ENCODE results near the gene UNC93A. TPM values are rescaled to one million over a fixed set of nuclear protein-coding genes. Genes with fewer than 3 reads are reported as not detected.
"Not testable (repeated sequence)": the region's sequence is repeated elsewhere in the genome, so short reads cannot be mapped to it uniquely, and the experiment has no call there.

The UNC93A gene
- total and polyA plus RNA-seq, 9 donors: 0.39 to 2.8 TPM; not detected in 7

DNA sequence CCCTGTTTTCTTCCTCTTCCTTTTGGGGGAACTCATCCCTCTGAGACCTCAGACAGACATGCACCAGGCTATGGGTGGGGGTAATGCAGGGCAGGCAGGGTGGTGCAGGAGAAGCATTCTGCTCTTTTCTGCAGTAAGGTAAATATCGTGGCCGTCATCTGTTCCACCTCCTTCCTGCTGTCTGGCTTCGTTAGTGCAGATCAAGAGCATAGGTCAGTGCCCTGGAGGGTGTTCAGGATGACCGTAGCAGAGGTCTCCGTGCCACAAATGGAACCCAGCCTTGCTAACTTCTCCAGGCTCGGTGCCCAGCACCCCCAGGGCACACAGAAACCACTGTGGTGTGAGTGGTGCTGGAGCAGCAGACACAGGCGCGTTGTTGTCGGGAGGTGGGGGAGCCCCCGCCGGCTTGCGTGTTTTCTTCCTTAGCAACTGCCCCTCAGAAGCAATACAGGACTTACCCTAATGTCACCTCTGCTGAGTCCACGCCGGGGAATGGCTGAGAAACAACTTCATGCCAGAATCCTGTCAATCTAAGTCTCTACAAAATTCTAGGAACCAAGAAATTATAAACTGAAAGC is 42.1 kb upstream of the UNC93A start:
- 59% methylated on average over 6 of the region's 14 CpGs for WGBS (ENCODE audit: insufficient coverage)
- not testable (repeated sequence) for H3K36me3 ChIP-seq (ENCODE audit: control insufficient read depth, insufficient read depth, low read length); DNase-seq; H3K27ac ChIP-seq (ENCODE audit: low read length); H3K27me3 ChIP-seq (ENCODE audit: control insufficient read depth, insufficient read depth, low read length); H3K4me3 ChIP-seq (ENCODE audit: low read length); H3K9me3 ChIP-seq (replicated peaks; ENCODE audit: control insufficient read depth, low read depth, low read length)
- peaks cover 20% of the 10 kb centered on the region for H3K4me1 ChIP-seq (ENCODE audit: control insufficient read depth, insufficient read depth, low read length)

DNA sequence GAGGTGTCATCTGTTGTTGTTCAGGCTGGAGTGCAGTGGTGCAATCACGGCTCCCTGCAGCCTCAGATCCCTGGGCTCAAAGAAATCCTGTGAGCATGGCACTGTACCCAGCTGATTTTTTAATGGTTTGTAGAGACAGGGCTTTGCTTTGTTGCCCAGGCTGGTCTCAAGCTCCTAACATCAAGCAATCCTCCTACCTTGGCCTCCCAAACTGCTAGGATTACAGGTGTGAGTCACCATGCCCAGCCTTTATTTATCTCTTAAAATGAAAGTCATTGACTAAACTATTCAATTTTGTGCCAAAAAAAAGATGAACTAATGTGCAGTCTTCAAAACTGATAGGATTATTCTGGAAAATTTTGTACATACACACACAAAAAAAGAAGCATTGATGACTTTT is 38.8 kb upstream of the UNC93A start:
- H3K27me3 ChIP-seq (ENCODE audit: control insufficient read depth, insufficient read depth, low read length): no peaks in the 10 kb centered on the region
- no peak overlapping the region for H3K27ac ChIP-seq (ENCODE audit: low read length)
- H3K36me3 ChIP-seq (ENCODE audit: control insufficient read depth, insufficient read depth, low read length): no peaks in the 10 kb centered on the region
- DNase-seq: no peak
- whole genome bisulfite sequencing (ENCODE audit: insufficient coverage): 83% methylated on average over 1 of the region's 1 CpG
- no peaks in the 10 kb centered on the region for H3K9me3 ChIP-seq (replicated peaks; ENCODE audit: control insufficient read depth, low read depth, low read length)
- no peak overlapping the region for H3K4me3 ChIP-seq (ENCODE audit: low read length)
- H3K4me1 ChIP-seq (ENCODE audit: control insufficient read depth, insufficient read depth, low read length): no peaks in the 10 kb centered on the region

DNA sequence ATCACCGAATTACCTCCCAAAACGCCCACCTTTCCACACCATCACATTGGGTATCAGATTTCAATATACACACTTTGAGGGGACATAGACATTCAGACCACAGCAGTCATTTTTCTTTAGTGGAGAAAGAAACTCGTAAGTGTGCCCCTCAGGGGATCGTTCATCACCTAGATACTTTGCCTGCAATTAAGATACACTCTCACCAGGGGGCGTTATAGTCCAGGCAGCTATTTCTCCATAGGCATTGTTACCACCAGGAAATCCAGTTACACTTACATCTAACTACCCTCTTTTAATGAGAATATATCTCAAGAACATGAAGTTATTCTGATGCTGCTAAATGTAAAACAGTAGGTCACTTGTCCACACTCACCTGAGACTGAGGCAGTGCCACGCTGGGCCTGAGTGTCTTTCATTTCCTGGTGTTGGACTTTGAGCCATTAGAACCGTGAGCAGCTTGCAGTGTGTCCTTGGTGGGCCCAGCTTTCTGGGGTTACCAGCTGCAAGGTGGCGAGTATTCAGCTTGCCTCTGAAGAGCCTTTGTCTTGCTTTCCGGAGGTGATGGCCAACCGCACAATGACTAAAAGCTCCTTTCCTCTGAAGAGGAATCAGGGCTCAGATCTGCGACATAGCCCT is 35.1 kb upstream of the UNC93A start:
- H3K9me3 ChIP-seq (replicated peaks; ENCODE audit: control insufficient read depth, low read depth, low read length): no peaks in the 10 kb centered on the region
- no peak for DNase-seq
- H3K4me3 ChIP-seq (ENCODE audit: low read length): no peak overlapping the region
- no peak overlapping the region for H3K27ac ChIP-seq (ENCODE audit: low read length)
- WGBS (ENCODE audit: insufficient coverage): 82% methylated on average over 5 of the region's 11 CpGs
- H3K27me3 ChIP-seq (ENCODE audit: control insufficient read depth, insufficient read depth, low read length): no peaks in the 10 kb centered on the region
- no peaks in the 10 kb centered on the region for H3K4me1 ChIP-seq (ENCODE audit: control insufficient read depth, insufficient read depth, low read length)
- no peaks in the 10 kb centered on the region for H3K36me3 ChIP-seq (ENCODE audit: control insufficient read depth, insufficient read depth, low read length)

DNA sequence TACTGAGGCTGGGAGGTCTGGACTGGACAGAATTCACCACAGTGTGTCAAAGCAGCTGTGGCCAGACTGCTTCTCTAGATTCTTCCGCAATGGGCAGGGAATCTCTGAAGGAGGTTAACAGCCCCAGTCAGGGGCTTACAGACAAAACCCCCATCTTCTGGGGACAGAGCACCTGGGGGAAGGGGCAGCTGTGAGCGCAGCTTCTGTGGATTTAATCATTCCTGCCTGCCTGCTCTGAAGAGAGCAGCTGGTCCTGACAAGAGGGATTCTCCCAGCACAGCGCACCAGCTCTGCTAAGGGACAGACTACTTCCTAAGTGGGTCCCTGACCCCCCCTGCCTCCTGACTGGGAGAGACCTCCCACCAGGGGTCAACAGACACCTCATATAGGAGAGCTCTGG is 32.5 kb upstream of the UNC93A start:
- no peaks in the 10 kb centered on the region for H3K36me3 ChIP-seq (ENCODE audit: control insufficient read depth, insufficient read depth, low read length)
- 75% methylated on average over 3 of the region's 3 CpGs for WGBS (ENCODE audit: insufficient coverage)
- H3K4me3 ChIP-seq (ENCODE audit: low read length): no peak overlapping the region
- H3K4me1 ChIP-seq (ENCODE audit: control insufficient read depth, insufficient read depth, low read length): no peaks in the 10 kb centered on the region
- H3K27me3 ChIP-seq (ENCODE audit: control insufficient read depth, insufficient read depth, low read length): no peaks in the 10 kb centered on the region
- H3K27ac ChIP-seq (ENCODE audit: low read length): no peak overlapping the region
- DNase-seq: no peak
- no peaks in the 10 kb centered on the region for H3K9me3 ChIP-seq (replicated peaks; ENCODE audit: control insufficient read depth, low read depth, low read length)

DNA sequence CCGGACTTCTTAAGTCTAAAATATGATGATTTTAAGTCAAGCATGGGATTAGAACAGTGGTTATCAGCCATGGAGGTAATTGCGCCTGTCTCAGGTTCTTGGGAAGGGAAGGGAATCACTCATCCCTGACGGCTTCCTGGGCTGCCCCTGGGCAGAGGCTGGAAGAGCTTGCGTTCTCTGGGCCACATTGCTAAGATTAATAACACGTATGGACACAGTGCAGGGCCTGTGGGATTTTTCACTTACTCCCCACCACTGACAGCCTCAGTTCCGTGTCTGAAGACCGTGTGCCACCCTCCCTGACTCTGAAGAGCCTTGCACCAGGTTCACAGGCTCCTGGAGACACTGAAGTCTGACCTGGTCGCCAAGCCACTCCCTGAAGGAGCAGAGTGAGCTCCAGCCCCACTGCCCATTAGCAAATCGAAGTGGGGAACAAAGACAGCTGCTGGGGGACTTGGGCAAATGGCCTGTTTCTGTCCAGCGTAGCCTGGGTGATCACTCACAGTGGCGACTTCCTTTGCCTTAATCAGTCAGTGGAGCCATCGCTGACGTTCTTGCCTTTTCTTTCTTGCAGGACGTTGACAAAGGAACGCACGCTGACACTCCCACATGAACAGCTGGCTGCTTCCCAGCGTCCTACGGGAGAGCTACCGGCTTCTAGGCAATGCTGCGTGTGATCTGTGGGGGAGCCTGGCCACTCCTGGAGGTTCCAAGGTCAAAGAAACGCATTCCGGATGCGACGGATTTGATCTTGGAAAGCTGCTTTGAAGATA is 24.9 kb upstream of the UNC93A start:
- H3K36me3 ChIP-seq (ENCODE audit: control insufficient read depth, insufficient read depth, low read length); H3K9me3 ChIP-seq (replicated peaks; ENCODE audit: control insufficient read depth, low read depth, low read length); H3K4me1 ChIP-seq (ENCODE audit: control insufficient read depth, insufficient read depth, low read length); DNase-seq; H3K27ac ChIP-seq (ENCODE audit: low read length); H3K4me3 ChIP-seq (ENCODE audit: low read length); H3K27me3 ChIP-seq (ENCODE audit: control insufficient read depth, insufficient read depth, low read length): not testable (repeated sequence)
- WGBS (ENCODE audit: insufficient coverage): 26% methylated on average over 2 of the region's 24 CpGs

DNA sequence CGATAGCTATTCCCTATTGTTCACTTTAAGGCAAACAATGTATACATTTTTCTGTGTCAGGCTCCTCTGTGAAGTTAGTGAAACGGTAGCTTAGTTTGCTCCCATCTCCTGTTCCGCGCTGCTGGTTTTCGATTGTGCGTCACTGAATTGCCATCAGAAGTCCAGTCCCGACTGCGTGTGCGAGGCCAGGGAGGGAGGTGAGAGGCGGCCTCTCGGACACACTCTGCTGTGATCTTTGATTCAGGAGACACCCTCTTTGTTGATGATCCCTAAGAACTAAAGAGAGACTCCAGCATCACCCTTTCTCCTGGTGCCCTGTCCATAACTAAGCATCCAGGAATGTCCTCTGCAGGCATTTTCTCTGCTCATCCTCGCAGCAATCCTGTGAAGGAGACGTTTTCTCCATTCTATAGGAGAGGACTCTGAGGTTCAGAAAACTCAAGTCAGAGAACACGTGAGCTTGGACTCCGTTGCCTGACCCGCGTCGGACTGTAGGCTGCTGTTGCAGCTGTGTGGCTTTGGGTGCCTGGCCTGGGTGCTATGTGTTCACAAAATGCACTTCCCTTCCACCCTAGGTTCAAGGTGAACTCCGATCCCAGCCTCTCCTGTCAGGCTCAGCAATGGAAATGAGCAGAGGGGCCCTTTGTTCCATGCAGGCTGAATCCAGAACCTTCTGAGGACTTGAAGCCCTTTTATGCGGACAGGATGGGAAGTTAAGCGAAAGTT is 24.1 kb upstream of the UNC93A start:
- H3K27ac ChIP-seq (ENCODE audit: low read length): no peak overlapping the region
- no peaks in the 10 kb centered on the region for H3K9me3 ChIP-seq (replicated peaks; ENCODE audit: control insufficient read depth, low read depth, low read length)
- no peak overlapping the region for H3K4me3 ChIP-seq (ENCODE audit: low read length)
- H3K27me3 ChIP-seq (ENCODE audit: control insufficient read depth, insufficient read depth, low read length): no peaks in the 10 kb centered on the region
- no peaks in the 10 kb centered on the region for H3K36me3 ChIP-seq (ENCODE audit: control insufficient read depth, insufficient read depth, low read length)
- peaks cover 2% of the 10 kb centered on the region for H3K4me1 ChIP-seq (ENCODE audit: control insufficient read depth, insufficient read depth, low read length)
- DNase-seq: no peak
- WGBS (ENCODE audit: insufficient coverage): 87% methylated on average over 12 of the region's 21 CpGs

DNA sequence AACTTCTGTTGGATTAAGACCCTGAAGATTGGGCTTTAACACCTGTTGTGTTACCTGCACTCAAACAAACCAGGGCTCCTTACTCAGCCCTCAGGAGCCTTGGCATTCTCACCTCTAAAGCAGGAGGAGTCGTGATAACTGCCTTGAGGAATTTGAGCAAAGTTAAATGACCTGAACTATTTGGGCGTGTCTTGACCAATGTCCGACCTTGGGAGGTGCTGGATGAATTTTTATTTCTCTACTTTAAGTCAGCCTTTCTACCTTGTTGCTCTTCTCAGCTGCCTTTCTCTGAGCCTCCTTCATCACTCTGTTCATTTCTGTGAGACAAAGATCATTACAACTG is 23.6 kb upstream of the UNC93A start:
- H3K9me3 ChIP-seq (replicated peaks; ENCODE audit: control insufficient read depth, low read depth, low read length); H3K4me3 ChIP-seq (ENCODE audit: low read length); H3K27me3 ChIP-seq (ENCODE audit: control insufficient read depth, insufficient read depth, low read length); H3K4me1 ChIP-seq (ENCODE audit: control insufficient read depth, insufficient read depth, low read length); H3K36me3 ChIP-seq (ENCODE audit: control insufficient read depth, insufficient read depth, low read length); DNase-seq; H3K27ac ChIP-seq (ENCODE audit: low read length): not testable (repeated sequence)
- WGBS (ENCODE audit: insufficient coverage): no CpG with 5 or more reads among the region's 3 CpGs

DNA sequence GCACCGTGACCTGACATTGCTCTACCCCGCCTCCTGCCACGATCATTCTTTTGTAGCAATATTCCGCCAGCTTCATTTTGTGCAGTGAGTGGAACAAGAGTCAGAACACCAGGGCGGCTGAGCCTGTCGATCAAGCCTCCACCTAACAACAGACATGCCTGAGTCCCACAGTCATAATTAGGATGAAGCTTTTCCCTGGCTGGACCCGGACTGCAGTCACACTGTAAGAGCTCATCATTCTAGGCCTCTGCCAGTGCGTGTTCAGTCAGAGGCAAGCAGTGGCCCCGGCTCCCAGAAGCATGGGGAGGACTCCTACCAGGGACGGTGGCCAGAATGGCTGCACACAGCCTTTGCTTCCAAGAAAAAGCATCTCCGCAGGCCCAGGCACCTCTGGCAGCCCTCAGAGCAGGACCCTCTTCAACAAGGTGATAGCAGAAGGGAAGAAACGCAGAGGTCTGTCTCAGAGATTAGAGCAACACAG is 23.2 kb upstream of the UNC93A start:
- WGBS (ENCODE audit: insufficient coverage): 88% methylated on average over 8 of the region's 12 CpGs
- DNase-seq: no peak

DNA sequence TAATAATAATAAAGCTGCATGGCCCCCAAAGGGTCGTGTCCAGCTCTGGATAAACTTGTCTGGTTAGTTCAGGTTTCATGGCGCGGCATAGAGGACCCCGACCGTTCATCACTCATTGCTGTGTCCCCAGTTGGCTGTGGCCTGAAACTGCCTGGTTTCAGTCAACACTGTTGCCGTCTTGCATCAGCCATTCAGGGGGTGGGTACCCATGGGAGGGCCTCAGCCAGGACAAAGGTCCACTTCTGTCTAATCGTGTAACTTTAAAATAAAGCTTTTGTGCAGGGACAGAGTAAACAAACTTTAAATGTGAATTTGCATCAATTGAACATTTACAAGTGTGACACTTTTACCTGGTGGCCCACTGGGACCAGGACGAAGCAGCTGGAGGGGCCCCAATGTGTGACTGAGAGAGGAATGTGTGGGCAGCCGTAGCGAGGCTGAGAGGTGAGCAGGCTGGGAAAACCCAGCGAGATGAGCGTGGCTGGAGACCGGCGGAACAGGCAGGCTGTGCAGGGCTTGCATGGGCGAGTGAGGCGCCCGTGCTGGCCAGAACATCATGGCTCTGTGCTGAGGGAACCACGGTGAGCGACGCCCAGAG is 22.3 kb upstream of the UNC93A start:
- 75% methylated on average over 18 of the region's 20 CpGs for WGBS (ENCODE audit: insufficient coverage)
- Histone ChIP-seq H3K4me1 (ENCODE audit: control insufficient read depth, insufficient read depth, low read length) (peaks cover 2% of the 10 kb centered on the region), H3K36me3 (ENCODE audit: control insufficient read depth, insufficient read depth, low read length) (no peaks in the 10 kb centered on the region), H3K27ac (ENCODE audit: low read length) (no peak overlapping the region), H3K27me3 (ENCODE audit: control insufficient read depth, insufficient read depth, low read length) (no peaks in the 10 kb centered on the region), H3K4me3 (ENCODE audit: low read length) (no peak overlapping the region), H3K9me3 (replicated peaks; ENCODE audit: control insufficient read depth, low read depth, low read length) (no peaks in the 10 kb centered on the region)
- DNase-seq: no peak

More for the DNA sequence above, 23.2 kb upstream of the UNC93A start:
- Histone ChIP-seq H3K36me3 (ENCODE audit: control insufficient read depth, insufficient read depth, low read length) (no peaks in the 10 kb centered on the region), H3K4me3 (ENCODE audit: low read length) (no peak overlapping the region), H3K4me1 (ENCODE audit: control insufficient read depth, insufficient read depth, low read length) (peaks cover 2% of the 10 kb centered on the region), H3K27ac (ENCODE audit: low read length) (no peak overlapping the region), H3K9me3 (replicated peaks; ENCODE audit: control insufficient read depth, low read depth, low read length) (no peaks in the 10 kb centered on the region), H3K27me3 (ENCODE audit: control insufficient read depth, insufficient read depth, low read length) (no peaks in the 10 kb centered on the region)

All from muscle of leg (tissue), 11 donors.